Type B pancreatic cell (in vitro differentiated cells): ENCODE measurements around the gene CERS3. TPM values are rescaled to one million over a fixed set of nuclear protein-coding genes. Genes with fewer than 3 reads are reported as not detected.

Experiments
- DNase-seq: peaks from one replicate; pipeline ENCODE4 v3.0.0; 2021; ENCODE audit warnings: mixed read lengths; ENCODE audit not compliant: unreplicated experiment; ENCODE audit errors: extremely low spot score
- H3K27ac Mint-ChIP-seq: 2 replicates; pipeline ENCODE4 v1.8.0; 2021; ENCODE audit warnings: mild to moderate bottlenecking, mixed read lengths
- H3K27me3 Mint-ChIP-seq: 2 replicates; pipeline ENCODE4 v1.8.0; 2021; ENCODE audit warnings: mixed read lengths
- H3K36me3 Mint-ChIP-seq: 2 replicates; pipeline ENCODE4 v1.8.0; 2021; ENCODE audit warnings: mixed read lengths
- H3K4me1 Mint-ChIP-seq: one replicate; pipeline ENCODE4 v1.8.0; 2021; ENCODE audit warnings: mixed read lengths; ENCODE audit not compliant: unreplicated experiment
- H3K4me3 Mint-ChIP-seq: 2 replicates; pipeline ENCODE4 v1.8.0; 2021; ENCODE audit warnings: mild to moderate bottlenecking, mixed read lengths
- H3K9me3 Mint-ChIP-seq: 2 replicates; pipeline ENCODE4 v1.8.0; 2021; ENCODE audit warnings: mixed read lengths
- CTCF ChIP-seq: fragments of 200-600 bp; sonication (generic); conservative IDR thresholded peaks from 2 replicates; pipeline ENCODE4 v1.5.0; 2021; ENCODE audit warnings: antibody characterized with exemption, mild to moderate bottlenecking
- total RNA-seq: library from RNA; stranded (reverse); gene quantifications from 2 replicates; pipeline ENCODE4 v1.2.1, GENCODE V29; 2021; ENCODE audit warnings: low replicate concordance

CERS3 gene
- total RNA-seq, 1 donor from 2014 or later = 4.6 TPM

- H3K27me3 Mint-ChIP-seq = peaks cover 22% of the 10 kb centered on the region
- peak overlapping the region; percentile 86 for H3K4me3 Mint-ChIP-seq
- DNase-seq = no peak
- no peak for TF ChIP-seq CTCF
- peak overlapping the region; percentile 96 for H3K27ac Mint-ChIP-seq
- H3K36me3 Mint-ChIP-seq = no peaks in the 10 kb centered on the region
- H3K9me3 Mint-ChIP-seq = no peaks in the 10 kb centered on the region
- H3K4me1 Mint-ChIP-seq = no peaks in the 10 kb centered on the region
Observed at GRCh38 chr15:100529556-100529955, 806 bp upstream of the CERS3 start.

- H3K4me3 Mint-ChIP-seq = no peak overlapping the region
- no peaks in the 10 kb centered on the region for H3K36me3 Mint-ChIP-seq
- H3K4me1 Mint-ChIP-seq = no peaks in the 10 kb centered on the region
- H3K27me3 Mint-ChIP-seq = peaks cover 6% of the 10 kb centered on the region
- TF ChIP-seq CTCF = no peak
- H3K9me3 Mint-ChIP-seq = no peaks in the 10 kb centered on the region
- H3K27ac Mint-ChIP-seq = no peak overlapping the region
- DNase-seq = no peak
Observed at GRCh38 chr15:100526027-100526481, 2.7 kb downstream of the CERS3 start.

GRCh38 chr15:100525436-100525835, 3.3 kb downstream of the CERS3 start:
- TF ChIP-seq CTCF = no peak
- Mint-ChIP-seq H3K4me3 (no peak overlapping the region), H3K27ac (no peak overlapping the region), H3K27me3 (peaks cover 5% of the 10 kb centered on the region), H3K9me3 (no peaks in the 10 kb centered on the region), H3K36me3 (no peaks in the 10 kb centered on the region), H3K4me1 (no peaks in the 10 kb centered on the region)
- no peak for DNase-seq

GRCh38 chr15:100524326-100524725, 4.4 kb downstream of the CERS3 start:
- Mint-ChIP-seq H3K4me3 (no peak overlapping the region), H3K27ac (no peak overlapping the region), H3K9me3 (no peaks in the 10 kb centered on the region), H3K4me1 (no peaks in the 10 kb centered on the region), H3K36me3 (no peaks in the 10 kb centered on the region), H3K27me3 (no peaks in the 10 kb centered on the region)
- no peak for DNase-seq
- TF ChIP-seq CTCF = no peak

- TF ChIP-seq CTCF = no peak
- no peak for DNase-seq
- no peaks in the 10 kb centered on the region for H3K36me3 Mint-ChIP-seq
- H3K4me1 Mint-ChIP-seq = no peaks in the 10 kb centered on the region
- H3K27me3 Mint-ChIP-seq = no peaks in the 10 kb centered on the region
- no peak overlapping the region for H3K27ac Mint-ChIP-seq
- no peaks in the 10 kb centered on the region for H3K9me3 Mint-ChIP-seq
- H3K4me3 Mint-ChIP-seq = no peak overlapping the region
Observed at GRCh38 chr15:100521907-100522306, 6.8 kb downstream of the CERS3 start.
